HepG2 (cell line): Measurements from ENCODE around the gene DAG1. TPM values are rescaled to one million over a fixed set of nuclear protein-coding genes. Genes with fewer than 3 reads are reported as not detected.
A peak's percentile ranks its signal among the peaks of the same experiment; 100 is the strongest.

Source experiments
- GABPB1 ChIP-seq: IDR thresholded peaks from 2 replicates; pipeline ENCODE4 v1.6.1; 2016; ENCODE audit warnings: mild to moderate bottlenecking, missing genetic modification reagents, moderate library complexity, missing compliant biosample characterization
- KDM1A ChIP-seq: IDR thresholded peaks from 2 replicates; pipeline ENCODE4 v1.6.1; 2016; ENCODE audit warnings: missing compliant biosample characterization
- MYC ChIP-seq: sonication (generic); formaldehyde crosslinking; IDR thresholded peaks from 2 replicates; pipeline ENCODE4 v1.9.0; 2021; ENCODE audit warnings: missing genetic modification reagents, borderline replicate concordance
- NONO ChIP-seq, 2 experiments: fragments of 450-650 bp in 1 of 2; sonication (generic) in 1 of 2; formaldehyde crosslinking in 1 of 2; IDR thresholded peaks in 1 of 2; conservative IDR thresholded peaks in 1 of 2; 2 replicates each; pipeline versions ENCODE4 v1.6.1 to v1.8.0; 2017 to 2022; ENCODE audit warnings: mild to moderate bottlenecking in 1 of 2, missing genetic modification reagents in 1 of 2, moderate library complexity in 1 of 2
- ZNF543 ChIP-seq: sonication (generic); formaldehyde crosslinking; IDR thresholded peaks from 2 replicates; pipeline ENCODE4 v1.4.0; 2020; ENCODE audit warnings: mild to moderate bottlenecking, missing genetic modification reagents
- ZNF644 ChIP-seq: IDR thresholded peaks from 2 replicates; pipeline ENCODE4 v1.6.1; 2016; ENCODE audit warnings: low read depth
- ZNF713 ChIP-seq: sonication (generic); formaldehyde crosslinking; IDR thresholded peaks from 2 replicates; pipeline ENCODE4 v1.4.0; 2020; ENCODE audit warnings: mild to moderate bottlenecking, missing genetic modification reagents
- ZNF766 ChIP-seq: sonication (generic); formaldehyde crosslinking; IDR thresholded peaks from 2 replicates; pipeline ENCODE4 v1.5.0; 2020; ENCODE audit warnings: missing genetic modification reagents, borderline replicate concordance
- polyA plus RNA-seq, 8 experiments: library from polyadenylated mRNA; depleted of rRNA in 3 of 8; stranded (reverse) in 7 of 8; unstranded in 1 of 8; fragments of >200 nt; fragmentation: Illumina TruSeq in 4 of 8; extraction: Trizol in 4 of 8; gene quantifications; 2 replicates each; pipeline versions ENCODE4 v1.2.1 to v1.2.3, GENCODE V29; 2011 to 2016; ENCODE audit warnings: low read depth in 4 of 8, missing spikeins in 1 of 8, mixed read lengths in 1 of 8; ENCODE audit not compliant: insufficient read depth in 1 of 8
- total RNA-seq, 5 experiments: library from RNA; depleted of rRNA; stranded (reverse); fragments of >200 nt; fragmentation: Illumina TruSeq; extraction: Trizol; gene quantifications; 2 replicates each; pipeline ENCODE4 v1.2.3, GENCODE V29; 2016; ENCODE audit warnings: low read depth in 1 of 5
- TF ChIP-seq, protein P1 (sequence below): sonication (generic); formaldehyde crosslinking; IDR thresholded peaks from 2 replicates; pipeline ENCODE4 v1.4.0; 2020; ENCODE audit warnings: missing genetic modification reagents, mild to moderate bottlenecking, borderline replicate concordance
- TF ChIP-seq, protein P2 (sequence below): sonication (generic); formaldehyde crosslinking; IDR thresholded peaks from 2 replicates; pipeline ENCODE4 v1.8.0; 2022; ENCODE audit warnings: missing genetic modification reagents, low read depth, mild to moderate bottlenecking, borderline replicate concordance
- TF ChIP-seq, protein P3 (sequence below): sonication (generic); formaldehyde crosslinking; IDR thresholded peaks from 2 replicates; pipeline ENCODE4 v1.5.0; 2020; ENCODE audit warnings: missing genetic modification reagents, mild to moderate bottlenecking, borderline replicate concordance
- TF ChIP-seq, protein P4 (sequence below): sonication (generic); formaldehyde crosslinking; IDR thresholded peaks from 2 replicates; pipeline ENCODE4 v1.4.0; 2020; ENCODE audit warnings: missing genetic modification reagents
- TF ChIP-seq, protein P5 (sequence below): sonication (generic); formaldehyde crosslinking; IDR thresholded peaks from 2 replicates; pipeline ENCODE4 v1.4.0; 2020; ENCODE audit warnings: mild to moderate bottlenecking, missing genetic modification reagents
- TF ChIP-seq, protein P6 (sequence below): sonication (generic); formaldehyde crosslinking; IDR thresholded peaks from 2 replicates; pipeline ENCODE4 v1.5.0; 2020; ENCODE audit warnings: mild to moderate bottlenecking, missing genetic modification reagents, moderate library complexity

DAG1 gene
- total and polyA plus RNA-seq, 2 of the 13 experiments (the other 11 are each of a cell fraction or from before 2014, with no cell fraction given) = 47.3 to 50.4 TPM

DNA sequence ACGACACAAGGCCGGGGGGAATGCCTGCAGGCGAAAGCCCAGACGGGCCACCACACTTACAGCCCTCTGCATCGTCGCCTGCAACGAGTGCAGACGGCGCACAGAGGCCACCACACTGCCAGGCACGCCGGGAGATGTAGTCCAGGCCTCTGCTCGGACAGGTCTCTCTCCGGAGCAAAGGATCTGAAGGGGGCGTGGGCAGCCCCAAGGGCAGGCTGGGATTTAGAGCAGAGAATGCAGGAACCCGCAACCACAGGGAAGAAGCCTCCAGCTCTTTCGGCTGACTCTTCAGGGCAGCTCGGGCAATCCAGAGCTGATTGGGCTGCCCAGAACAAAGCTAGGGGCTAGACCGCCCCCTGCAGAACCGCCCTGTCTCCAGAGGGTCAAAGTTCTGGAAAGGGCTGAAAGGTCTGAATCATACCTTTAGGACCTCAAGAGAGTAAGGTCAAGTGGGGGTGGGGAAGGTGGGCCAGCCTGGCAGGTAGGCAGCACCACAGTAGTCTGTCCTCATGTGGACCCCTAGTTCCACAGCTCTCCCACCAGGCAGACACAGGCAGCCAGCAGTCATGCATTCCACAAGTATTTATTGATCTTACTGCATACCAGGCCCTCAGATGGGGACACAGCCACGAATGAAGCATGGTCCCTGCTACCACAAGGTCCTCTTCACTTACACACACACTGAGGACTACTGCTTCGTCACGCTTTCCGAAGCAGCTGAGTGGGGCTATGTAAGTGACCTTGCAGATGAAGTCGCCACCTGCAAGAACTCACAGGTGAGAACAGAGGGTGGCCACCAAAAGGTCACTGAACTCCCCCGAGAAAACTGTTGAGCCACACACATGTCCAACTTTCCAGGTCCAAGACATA, 47.5 kb upstream of the DAG1 start, which contains the start of gene AMT (continued):
- TF ChIP-seq, protein P1, sequence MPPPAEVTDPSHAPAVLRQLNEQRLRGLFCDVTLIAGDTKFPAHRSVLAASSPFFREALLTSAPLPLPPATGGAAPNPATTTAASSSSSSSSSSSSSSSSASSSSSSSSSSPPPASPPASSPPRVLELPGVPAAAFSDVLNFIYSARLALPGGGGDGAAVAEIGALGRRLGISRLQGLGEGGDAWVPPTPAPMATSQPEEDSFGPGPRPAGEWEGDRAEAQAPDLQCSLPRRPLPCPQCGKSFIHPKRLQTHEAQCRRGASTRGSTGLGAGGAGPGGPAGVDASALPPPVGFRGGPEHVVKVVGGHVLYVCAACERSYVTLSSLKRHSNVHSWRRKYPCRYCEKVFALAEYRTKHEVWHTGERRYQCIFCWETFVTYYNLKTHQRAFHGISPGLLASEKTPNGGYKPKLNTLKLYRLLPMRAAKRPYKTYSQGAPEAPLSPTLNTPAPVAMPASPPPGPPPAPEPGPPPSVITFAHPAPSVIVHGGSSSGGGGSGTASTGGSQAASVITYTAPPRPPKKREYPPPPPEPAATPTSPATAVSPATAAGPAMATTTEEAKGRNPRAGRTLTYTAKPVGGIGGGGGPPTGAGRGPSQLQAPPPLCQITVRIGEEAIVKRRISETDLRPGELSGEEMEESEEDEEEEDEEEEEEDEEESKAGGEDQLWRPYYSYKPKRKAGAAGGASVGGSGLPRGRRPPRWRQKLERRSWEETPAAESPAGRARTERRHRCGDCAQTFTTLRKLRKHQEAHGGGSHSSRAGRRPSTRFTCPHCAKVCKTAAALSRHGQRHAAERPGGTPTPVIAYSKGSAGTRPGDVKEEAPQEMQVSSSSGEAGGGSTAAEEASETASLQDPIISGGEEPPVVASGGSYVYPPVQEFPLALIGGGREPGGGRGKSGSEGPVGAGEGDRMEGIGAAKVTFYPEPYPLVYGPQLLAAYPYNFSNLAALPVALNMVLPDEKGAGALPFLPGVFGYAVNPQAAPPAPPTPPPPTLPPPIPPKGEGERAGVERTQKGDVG (CRISPR knock-in tag) = 0 out of 2 replicates have a peak, but pooled peaks have one; percentile 62
- TF ChIP-seq, protein P2, sequence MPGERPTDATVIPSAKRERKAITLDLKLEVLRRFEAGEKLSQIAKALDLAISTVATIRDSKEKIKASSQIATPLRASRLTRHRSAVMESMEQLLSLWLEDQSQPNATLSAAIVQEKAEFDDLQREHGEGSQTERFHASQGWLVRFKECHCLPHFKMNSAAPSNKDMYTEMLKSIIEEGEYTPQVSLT (CRISPR knock-in tag) = no peak
- TF ChIP-seq, protein P3, sequence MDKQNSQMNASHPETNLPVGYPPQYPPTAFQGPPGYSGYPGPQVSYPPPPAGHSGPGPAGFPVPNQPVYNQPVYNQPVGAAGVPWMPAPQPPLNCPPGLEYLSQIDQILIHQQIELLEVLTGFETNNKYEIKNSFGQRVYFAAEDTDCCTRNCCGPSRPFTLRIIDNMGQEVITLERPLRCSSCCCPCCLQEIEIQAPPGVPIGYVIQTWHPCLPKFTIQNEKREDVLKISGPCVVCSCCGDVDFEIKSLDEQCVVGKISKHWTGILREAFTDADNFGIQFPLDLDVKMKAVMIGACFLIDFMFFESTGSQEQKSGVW (CRISPR knock-in tag) = no peak
- TF ChIP-seq MYC (CRISPR knock-in tag) (peak; percentile 65), ZNF543 (CRISPR knock-in tag) (0 out of 2 replicates have a peak, but pooled peaks have one; percentile 16), NONO (IDR thresholded peaks at IDR 0.05) (no peak), NONO (CRISPR knock-in tag; conservative IDR thresholded peaks at IDR 0.05) (peak; percentile 69), ZNF766 (CRISPR knock-in tag) (peak; percentile 84; the same call in 1 of the 2 replicates), KDM1A (no peak), ZNF644 (CRISPR knock-in tag) (no peak), GABPB1 (peak; percentile 79), ZNF713 (no peak)
- TF ChIP-seq, protein P4, sequence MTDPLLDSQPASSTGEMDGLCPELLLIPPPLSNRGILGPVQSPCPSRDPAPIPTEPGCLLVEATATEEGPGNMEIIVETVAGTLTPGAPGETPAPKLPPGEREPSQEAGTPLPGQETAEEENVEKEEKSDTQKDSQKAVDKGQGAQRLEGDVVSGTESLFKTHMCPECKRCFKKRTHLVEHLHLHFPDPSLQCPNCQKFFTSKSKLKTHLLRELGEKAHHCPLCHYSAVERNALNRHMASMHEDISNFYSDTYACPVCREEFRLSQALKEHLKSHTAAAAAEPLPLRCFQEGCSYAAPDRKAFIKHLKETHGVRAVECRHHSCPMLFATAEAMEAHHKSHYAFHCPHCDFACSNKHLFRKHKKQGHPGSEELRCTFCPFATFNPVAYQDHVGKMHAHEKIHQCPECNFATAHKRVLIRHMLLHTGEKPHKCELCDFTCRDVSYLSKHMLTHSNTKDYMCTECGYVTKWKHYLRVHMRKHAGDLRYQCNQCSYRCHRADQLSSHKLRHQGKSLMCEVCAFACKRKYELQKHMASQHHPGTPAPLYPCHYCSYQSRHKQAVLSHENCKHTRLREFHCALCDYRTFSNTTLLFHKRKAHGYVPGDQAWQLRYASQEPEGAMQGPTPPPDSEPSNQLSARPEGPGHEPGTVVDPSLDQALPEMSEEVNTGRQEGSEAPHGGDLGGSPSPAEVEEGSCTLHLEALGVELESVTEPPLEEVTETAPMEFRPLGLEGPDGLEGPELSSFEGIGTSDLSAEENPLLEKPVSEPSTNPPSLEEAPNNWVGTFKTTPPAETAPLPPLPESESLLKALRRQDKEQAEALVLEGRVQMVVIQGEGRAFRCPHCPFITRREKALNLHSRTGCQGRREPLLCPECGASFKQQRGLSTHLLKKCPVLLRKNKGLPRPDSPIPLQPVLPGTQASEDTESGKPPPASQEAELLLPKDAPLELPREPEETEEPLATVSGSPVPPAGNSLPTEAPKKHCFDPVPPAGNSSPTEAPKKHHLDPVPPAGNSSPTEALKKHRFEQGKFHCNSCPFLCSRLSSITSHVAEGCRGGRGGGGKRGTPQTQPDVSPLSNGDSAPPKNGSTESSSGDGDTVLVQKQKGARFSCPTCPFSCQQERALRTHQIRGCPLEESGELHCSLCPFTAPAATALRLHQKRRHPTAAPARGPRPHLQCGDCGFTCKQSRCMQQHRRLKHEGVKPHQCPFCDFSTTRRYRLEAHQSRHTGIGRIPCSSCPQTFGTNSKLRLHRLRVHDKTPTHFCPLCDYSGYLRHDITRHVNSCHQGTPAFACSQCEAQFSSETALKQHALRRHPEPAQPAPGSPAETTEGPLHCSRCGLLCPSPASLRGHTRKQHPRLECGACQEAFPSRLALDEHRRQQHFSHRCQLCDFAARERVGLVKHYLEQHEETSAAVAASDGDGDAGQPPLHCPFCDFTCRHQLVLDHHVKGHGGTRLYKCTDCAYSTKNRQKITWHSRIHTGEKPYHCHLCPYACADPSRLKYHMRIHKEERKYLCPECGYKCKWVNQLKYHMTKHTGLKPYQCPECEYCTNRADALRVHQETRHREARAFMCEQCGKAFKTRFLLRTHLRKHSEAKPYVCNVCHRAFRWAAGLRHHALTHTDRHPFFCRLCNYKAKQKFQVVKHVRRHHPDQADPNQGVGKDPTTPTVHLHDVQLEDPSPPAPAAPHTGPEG (CRISPR knock-in tag) = 0 out of 2 replicates have a peak, but pooled peaks have one; percentile 27
- TF ChIP-seq, protein P5, sequence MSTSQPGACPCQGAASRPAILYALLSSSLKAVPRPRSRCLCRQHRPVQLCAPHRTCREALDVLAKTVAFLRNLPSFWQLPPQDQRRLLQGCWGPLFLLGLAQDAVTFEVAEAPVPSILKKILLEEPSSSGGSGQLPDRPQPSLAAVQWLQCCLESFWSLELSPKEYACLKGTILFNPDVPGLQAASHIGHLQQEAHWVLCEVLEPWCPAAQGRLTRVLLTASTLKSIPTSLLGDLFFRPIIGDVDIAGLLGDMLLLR (CRISPR knock-in tag) = 0 out of 2 replicates have a peak, but pooled peaks have one; percentile 13
- TF ChIP-seq, protein P6, sequence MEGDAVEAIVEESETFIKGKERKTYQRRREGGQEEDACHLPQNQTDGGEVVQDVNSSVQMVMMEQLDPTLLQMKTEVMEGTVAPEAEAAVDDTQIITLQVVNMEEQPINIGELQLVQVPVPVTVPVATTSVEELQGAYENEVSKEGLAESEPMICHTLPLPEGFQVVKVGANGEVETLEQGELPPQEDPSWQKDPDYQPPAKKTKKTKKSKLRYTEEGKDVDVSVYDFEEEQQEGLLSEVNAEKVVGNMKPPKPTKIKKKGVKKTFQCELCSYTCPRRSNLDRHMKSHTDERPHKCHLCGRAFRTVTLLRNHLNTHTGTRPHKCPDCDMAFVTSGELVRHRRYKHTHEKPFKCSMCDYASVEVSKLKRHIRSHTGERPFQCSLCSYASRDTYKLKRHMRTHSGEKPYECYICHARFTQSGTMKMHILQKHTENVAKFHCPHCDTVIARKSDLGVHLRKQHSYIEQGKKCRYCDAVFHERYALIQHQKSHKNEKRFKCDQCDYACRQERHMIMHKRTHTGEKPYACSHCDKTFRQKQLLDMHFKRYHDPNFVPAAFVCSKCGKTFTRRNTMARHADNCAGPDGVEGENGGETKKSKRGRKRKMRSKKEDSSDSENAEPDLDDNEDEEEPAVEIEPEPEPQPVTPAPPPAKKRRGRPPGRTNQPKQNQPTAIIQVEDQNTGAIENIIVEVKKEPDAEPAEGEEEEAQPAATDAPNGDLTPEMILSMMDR (CRISPR knock-in tag) = peak; percentile 30; the same call in 1 of the 2 replicates
